Left ventricle myocardium superior (tissue), 1 donor: ENCODE measurements around the gene PYGB. TPM values are rescaled to one million over a fixed set of nuclear protein-coding genes. Genes with fewer than 3 reads are reported as not detected.
"Not testable (repeated sequence)": the region's sequence is repeated elsewhere in the genome, so short reads cannot be mapped to it uniquely, and the experiment has no call there.

Source experiments
- ATAC-seq: fragments of 200-7000 bp; cut with Tn5 transposase; one replicate; pipeline ENCODE4 v1.9.1; 2020; ENCODE audit warnings: mild to moderate bottlenecking, moderate library complexity
- DNase-seq: peaks from one replicate; pipeline ENCODE4 v3.0.0-alpha.2; 2020
- intact Hi-C: fragments of 100-400 bp; cut with micrococcal nuclease; formaldehyde crosslinking; loops from one replicate; pipeline ENCODE4 v1.11.0; 2022
- total RNA-seq: library from RNA; stranded (reverse); fragmentation: NEBNext Ultra II Directional; extraction: Animal tissue kit (Norgen Biotek cat#: 25700); gene quantifications from one replicate; pipeline ENCODE4 v1.2.1, GENCODE V29; 2021
- donor health status: DM: no; HTN: yes; CAD: no; lungs with severe emphysema.

Gene PYGB
- total RNA-seq, 1 donor from 2014 or later: 205 TPM

- intact Hi-C loops: no loop called here
- no peak for DNase-seq
These were observed 67.7 kb downstream of the PYGB start for GRCh38 chr20:25315418-25316210.

GRCh38 chr20:25316506-25317190 lies 68.8 kb downstream of the PYGB start:
- intact Hi-C loops: no loop called here
- ATAC-seq (no peak), DNase-seq (no peak)

More at GRCh38 chr20:25315418-25316210, 67.7 kb downstream of the PYGB start:
- ATAC-seq: no peak

GRCh38 chr20:25317351-25318075 lies 69.6 kb downstream of the PYGB start:
- DNase-seq: no peak
- ATAC-seq: no peak
- intact Hi-C loops: no loop called here

GRCh38 chr20:25318471-25319240 lies 70.8 kb downstream of the PYGB start:
- intact Hi-C loops: no loop called here

GRCh38 chr20:25319241-25320034 lies 71.6 kb downstream of the PYGB start:
- intact Hi-C loops: no loop called here
- ATAC-seq (peak; percentile 70), DNase-seq (no peak)

More at GRCh38 chr20:25318471-25319240, 70.8 kb downstream of the PYGB start:
- ATAC-seq (peak; percentile 40), DNase-seq (no peak)

GRCh38 chr20:25320035-25320800 lies 72.3 kb downstream of the PYGB start:
- intact Hi-C loops: no loop called here
- no peak for ATAC-seq
- no peak for DNase-seq

- no peak for ATAC-seq
- intact Hi-C loops: no loop called here
- no peak for DNase-seq
These were observed 73.5 kb downstream of the PYGB start for GRCh38 chr20:25321262-25321831.

- intact Hi-C loops: no loop called here
- DNase-seq (no peak), ATAC-seq (no peak)
These were observed 74.1 kb downstream of the PYGB start for GRCh38 chr20:25321991-25322390.

GRCh38 chr20:25323496-25324246 lies 75.8 kb downstream of the PYGB start:
- DNase-seq: no peak
- intact Hi-C loops: no loop called here
- no peak for ATAC-seq

GRCh38 chr20:25324412-25324811 lies 76.5 kb downstream of the PYGB start:
- ATAC-seq (peak; percentile 81), DNase-seq (no peak)
- intact Hi-C loops: no loop called here

- intact Hi-C loops: no loop called here
- DNase-seq: no peak
- ATAC-seq: no peak
These were observed 77.2 kb downstream of the PYGB start for GRCh38 chr20:25325073-25325472.

- ATAC-seq: no peak
- intact Hi-C loops: no loop called here
- no peak for DNase-seq
These were observed 78.1 kb downstream of the PYGB start for GRCh38 chr20:25325997-25326396.

- DNase-seq (no peak), ATAC-seq (no peak)
- intact Hi-C loops: no loop called here
These were observed 79.8 kb downstream of the PYGB start for GRCh38 chr20:25327521-25328235.

GRCh38 chr20:25328954-25329498 lies 81.1 kb downstream of the PYGB start:
- ATAC-seq (no peak), DNase-seq (no peak)
- intact Hi-C loops: no loop called here

GRCh38 chr20:25334972-25335371 lies 87.1 kb downstream of the PYGB start:
- ATAC-seq, intact Hi-C loops, DNase-seq: not testable (repeated sequence)
